NCI-H1694 treated with DMSO at 0.1 percent for 48 hours (cell line): Measurements from ENCODE around the gene LMCD1.

Experiments
- DNase-seq: peaks from one replicate; lab custom pipeline; 2025; lab: John Stamatoyannopoulos, UW

Gene LMCD1

DNA sequence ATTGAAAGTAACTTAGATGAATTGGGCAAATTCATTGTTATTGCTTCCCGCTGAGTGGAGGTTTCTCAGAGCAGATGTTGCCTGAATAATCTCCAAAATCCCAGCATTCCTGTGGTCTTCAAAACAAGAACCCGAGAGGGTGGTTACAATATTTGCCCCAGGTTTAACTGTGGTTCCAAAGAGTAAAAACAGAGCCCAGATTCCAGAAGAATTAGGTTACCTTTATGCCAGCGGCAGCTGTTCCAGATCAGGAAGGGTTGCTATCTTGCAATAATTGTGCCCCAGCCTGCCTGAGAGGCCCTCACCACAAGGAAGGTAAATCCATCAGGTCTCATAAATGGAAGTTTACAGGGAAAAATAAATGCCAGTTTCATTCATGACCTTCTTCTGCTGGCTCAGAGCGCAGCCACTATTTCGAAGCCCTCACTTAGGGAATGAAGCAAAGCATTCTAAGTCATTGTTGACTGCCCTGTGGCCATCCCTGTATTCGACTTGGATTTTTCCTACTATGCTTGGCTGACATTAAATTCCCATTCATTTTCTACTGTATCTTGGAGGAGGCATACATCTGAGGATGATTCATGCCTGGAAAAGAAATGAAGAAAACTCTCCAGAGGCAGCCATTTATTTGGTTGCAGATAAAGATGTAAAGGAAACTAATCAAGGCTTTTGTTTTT lies 88.4 kb downstream of the LMCD1 start:
- DNase-seq, result no peak

DNA sequence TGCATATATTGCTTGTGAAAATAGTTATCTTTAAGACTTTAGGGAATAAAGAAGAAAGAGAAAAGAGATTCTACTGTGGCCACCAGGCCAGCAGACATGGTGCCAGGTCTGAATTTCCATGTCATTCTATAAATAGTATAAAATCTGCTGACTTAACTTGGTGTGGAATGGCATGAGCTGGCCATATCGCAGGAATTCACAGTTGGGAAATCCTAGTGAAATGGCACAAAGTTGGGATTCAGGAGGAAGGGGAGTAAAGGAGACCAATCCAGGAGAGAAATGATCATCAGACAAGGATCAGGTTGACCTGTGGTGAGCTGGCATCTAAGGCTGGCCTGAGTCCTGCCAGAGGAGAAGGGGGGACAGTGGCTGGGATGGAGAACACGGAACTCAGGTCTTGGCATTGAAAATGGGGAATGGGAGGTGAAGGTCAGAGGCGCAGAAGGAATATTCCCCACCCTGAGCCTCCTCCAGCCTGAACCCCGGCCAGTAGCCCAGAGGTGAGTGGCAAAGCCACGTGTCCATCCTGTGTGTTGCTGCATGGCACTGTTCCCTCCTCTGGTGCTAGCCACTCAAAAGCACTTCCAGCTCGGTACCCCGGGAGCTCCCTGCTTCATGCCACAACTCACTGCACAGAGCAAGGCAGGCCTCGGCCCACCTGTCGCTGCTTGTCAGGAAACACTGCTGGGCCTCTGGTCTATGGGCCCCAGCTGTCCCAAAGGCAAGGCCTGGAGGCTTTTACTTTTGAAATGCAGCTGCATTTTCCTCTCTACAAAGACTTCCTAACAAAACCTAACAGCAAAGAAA lies 91.6 kb downstream of the LMCD1 start:
- no peak for DNase-seq

DNA sequence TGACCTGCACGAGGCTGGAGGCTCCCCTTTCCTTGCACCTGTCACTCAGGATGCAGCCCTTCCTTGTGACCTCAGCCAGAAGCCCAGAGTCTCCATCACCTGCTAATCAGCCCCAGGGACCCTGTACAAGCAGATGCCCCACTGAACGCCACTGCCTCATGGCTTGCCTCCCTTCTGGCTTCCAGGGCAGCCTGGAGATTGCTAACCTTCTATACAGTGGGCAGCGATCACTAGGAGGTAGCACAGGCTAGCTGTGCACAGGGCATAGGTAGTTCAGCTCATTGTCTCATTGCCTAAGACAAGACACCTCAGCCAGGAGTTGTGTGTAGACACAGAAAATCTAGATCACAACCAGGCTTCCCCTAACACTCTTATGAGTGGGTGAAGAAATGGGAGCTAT lies 93.6 kb downstream of the LMCD1 start:
- no peak for DNase-seq

DNA sequence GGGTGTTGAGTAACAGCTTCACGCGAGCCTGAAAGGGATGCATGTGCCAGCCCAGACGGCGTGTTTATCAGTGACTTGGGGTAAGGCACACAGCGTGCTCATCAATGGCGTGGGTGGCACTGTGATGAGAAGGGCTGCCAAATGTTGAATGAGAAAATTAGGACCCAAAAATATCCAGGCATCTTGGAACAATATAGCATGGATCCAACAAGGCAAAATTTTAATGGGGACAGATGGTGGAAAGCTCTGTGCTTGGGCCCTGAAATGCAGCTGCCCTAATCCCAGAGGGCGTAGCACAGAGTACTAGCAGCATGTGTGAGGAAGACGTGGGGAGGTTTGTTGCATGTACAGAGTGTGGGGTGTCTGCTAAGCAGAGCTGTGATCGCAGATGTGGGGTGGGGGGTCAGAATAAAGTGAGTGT lies 94.1 kb downstream of the LMCD1 start:
- DNase-seq, result peak; percentile 1

DNA sequence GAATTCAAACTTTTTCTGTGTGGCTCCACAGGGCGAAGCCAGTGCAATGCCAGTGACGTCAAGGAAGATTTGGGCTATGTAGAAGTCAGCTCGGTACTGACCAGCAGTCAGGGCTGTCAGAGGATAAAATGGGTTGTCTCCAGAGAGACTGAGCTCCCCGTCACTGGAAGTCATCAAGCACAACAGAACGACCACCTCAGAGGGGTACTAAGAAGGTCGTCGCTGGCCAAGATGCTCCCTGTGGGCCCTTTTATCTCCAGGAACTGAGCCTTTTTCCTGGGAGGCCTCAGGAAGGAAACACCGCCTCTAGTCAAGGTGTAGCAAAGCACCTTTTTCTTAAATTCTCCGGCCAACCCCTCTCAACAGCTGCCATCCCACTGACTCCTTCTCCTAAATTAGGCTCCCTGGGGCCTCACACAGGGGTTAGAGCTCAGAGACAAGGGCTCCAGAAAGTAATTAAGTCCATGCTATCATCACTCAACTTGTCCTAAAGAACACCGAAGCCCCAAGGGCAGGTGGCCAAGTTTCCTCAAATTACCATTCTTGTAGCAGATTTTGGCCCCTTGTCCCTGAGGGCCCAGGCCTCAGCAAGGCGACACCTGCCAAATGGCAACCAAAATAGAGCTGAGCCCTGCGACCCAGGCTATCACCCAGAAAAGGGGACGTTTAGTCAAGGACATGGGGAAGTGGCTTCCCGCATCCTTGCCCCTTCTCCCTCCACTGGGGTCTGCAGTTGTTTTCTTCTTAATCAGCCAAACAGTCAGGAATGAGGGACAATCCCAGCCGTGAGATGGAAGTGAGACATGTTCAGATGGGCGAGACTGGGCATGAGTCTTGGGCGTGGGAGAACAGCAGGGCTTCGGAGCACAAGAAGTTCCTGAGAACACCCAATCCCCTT lies 94.9 kb downstream of the LMCD1 start:
- DNase-seq, result no peak

DNA sequence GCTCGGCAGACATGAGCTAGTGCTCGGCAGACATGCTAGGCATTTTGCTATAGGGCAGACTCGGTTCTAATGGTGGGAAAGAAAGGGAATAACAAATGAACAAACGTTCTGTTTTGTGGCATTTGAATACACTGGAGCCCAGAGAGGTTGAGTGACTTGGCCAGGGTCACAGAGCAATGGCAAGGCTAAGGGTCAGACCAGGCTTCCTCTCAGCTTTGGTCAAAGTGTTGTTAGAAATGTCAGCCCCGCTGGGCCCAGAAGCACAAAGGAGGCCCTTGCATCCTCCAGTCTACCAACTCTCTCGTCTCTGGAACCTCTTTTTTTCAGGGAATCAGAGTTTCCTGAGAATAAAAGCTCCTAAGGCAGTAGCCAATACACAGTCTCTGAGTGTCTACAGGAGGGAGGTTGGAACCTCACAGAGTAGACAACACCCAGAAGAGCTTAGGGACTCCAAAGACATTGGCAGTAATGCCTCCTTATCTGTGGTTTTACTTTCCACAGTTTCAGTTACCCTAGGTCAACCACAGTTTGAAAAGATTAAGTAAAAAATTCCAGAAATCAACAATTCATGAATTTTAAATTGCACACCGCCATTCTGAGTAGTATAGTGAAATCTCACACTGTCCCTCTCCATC lies 95.7 kb downstream of the LMCD1 start:
- DNase-seq, result no peak

DNA sequence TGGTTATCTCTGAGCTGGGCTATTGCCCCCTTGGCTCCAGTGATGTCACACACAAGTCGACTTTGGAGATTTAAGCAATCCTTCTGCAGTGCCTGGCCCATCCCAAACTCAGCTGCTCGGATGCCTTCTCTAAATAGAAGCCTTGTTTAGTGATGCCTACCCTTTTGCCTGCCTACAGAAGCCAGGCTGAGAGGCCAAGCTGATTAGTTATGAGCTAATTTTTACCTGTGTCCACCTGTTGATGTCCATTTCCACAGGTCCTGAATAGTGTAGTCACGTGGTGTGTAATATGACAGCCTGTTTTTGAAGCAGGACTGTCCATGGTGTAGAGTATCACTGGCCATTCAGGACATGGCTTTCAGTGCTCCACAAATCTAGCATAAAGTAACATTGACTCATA lies 97.5 kb downstream of the LMCD1 start:
- no peak for DNase-seq

DNA sequence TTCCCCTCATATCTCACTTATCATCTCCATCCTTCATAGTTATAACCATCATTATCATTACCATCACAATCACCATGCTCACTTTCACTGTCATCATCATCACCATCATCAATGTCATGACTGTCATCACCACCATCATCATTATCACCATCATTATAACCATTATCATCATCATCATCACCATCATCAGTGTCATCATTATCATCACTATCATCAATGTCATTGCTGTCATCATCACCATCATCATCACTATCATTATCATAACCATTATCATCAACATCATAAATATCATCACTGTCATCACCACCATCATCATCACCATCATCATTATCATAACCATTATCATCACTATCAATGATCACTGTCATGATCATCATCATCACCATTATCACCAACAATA lies 98.8 kb downstream of the LMCD1 start:
- no peak for DNase-seq

DNA sequence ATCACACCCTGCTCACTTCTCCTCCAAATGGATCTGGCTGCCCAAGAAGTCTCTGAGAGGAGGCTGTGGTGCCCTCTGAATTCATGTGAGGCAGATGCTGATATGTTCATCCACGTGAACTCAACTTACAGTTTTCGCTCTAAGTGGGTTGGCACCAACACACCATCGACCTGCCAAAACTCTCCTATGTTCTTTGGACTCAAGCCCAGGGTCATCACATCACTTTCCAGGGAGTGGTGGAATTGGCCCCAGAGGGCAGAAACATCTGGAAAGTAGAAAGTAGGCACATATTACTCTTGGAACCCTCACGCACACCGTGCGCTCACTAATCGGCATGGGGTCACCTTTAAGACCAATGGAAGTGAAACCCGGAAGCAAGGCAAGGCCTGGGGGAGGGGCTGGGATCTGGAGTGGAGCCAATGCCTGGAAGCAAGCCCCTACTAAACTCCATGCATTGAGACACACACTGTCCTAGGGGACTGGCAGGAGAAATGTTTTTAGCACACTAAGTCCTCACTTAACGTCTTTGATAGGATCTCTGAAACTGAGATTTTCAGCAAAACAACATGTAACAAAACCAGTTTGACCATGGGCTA lies 101.6 kb downstream of the LMCD1 start:
- DNase-seq, result no peak

DNA sequence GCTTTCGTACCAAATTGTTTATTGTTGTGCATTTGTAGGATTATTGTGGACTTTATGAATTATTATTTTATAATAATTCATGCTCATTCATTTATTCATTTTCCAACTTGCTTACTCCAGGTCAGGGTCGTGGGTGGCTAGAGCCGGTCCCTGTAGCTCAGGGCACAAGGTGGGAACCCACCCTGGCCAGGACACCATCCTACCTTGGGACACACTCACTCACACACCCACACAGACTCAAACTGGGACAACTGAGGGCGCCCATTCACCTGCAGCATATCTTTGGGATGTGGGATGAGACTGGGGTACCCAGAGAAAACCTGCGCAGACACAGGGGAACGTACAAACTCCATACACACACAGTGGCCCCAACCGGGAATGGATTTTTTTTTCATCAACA lies 102.4 kb downstream of the LMCD1 start:
- no peak for DNase-seq

DNA sequence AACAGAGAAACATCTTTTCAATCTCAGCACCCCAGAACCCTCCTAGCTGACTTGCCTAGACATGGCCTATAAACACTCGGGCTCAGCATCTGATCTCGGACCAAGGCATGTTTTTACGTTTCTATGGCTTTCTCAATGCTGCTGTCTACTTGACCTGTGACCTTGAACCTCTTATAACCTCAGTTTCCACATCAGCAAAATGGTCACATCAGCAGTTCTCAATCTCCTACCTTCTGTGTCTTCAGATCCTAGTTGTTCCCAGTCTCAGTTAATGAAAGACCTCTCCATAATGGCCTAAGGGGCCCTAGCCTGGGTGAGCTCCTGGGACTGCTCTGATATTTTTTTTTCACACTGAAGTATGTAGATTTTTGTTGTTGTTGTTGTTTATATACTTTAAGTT lies 103.4 kb downstream of the LMCD1 start:
- no peak for DNase-seq

DNA sequence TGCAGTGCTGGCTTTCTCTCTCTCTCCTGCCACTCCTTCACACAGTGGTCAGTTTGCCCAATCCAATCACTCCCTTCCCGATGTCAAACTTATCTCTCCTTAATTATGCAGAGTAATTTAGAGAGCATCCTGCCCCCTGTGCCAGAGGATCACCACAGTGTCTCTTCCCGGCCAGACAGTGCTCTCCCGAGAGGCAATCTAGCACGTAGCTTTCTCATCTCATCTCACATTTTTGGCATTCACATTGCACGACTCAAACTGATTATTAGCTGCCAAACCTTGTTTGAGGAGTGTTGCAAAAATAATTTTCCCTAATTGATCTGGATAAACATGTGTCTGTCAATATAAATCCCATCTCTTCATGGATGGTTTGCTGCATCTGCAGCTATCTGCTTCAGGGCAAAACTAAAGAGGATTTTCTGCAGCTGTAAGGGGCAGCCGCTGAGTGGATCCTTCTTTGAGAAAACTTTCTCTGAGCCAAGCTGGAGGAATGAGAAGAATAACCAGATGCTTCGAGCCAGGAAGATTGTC lies 105.1 kb downstream of the LMCD1 start:
- no peak for DNase-seq

DNA sequence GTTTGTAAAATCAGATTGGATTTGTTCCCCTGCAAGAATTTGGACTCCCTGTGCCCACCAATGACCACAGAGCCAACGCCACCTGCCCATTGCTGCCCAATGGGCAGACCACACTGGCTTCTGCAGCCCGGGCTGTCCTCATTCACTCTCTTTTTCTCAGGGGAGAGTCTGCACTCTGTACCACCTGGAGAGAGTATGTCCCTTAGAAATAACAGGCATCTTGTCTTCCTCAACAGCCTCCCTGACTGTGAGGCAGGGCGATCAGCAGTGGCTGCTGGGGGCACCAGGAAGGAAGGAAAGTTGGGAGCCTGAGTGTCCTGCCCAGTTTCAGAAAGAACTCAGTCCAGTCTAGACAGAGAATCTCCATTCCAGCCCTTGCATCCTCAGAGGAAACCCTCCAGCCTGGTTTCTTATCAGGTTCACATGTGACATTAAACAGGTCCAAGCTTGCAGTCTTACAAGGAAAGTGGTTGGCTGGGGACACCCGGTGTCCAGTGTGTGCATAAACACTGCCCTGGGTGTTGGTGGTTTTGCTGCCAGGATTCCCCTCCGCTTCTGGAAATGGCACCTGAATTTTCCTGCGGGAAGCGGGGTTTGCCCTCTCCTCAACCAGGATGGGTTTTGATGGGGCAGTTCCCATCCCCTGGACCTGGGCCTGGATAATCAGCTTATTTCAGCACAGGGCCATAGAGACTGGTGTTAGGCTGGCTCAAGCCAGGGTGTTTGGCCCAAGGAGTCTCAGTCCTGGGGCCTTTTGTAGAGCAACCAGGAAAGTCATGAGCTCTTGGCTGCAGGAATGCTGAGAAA lies 105.8 kb downstream of the LMCD1 start:
- DNase-seq, result no peak

DNA sequence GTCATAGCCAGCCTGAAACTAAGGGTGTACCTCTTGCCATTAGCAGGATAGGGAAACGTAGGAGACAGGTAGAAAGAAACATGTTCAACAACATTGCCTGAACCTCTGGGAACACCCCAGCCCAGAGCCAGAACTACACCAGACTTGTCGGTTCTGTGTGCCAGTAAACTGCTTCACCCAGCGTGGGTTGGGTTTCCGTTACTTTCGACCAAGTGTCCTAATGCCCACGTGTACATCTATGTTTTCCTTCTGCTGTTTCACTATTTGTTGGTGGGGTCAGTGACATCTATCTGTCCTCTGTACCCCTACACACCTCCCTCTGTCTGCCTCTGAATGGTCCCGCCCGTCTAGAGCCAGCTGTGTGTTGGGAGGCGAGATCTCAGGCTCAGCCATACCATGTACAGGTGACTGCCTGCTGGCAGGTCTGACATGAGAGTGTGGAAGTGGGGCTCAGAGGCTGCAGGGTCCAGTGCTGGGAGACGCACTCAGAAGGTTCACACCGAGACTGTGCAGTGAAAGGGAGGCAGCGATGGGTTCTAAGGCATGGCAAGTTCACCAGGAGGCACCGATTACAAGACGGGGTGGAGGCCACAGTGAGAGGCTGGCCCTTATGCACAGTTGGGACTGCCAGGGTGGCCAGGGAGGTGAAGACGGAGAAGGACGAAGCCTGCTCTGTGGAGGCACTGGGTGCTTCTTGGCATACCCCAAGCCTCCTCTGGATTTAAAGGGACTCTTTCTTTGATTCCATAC lies 106.6 kb downstream of the LMCD1 start:
- DNase-seq, result no peak

DNA sequence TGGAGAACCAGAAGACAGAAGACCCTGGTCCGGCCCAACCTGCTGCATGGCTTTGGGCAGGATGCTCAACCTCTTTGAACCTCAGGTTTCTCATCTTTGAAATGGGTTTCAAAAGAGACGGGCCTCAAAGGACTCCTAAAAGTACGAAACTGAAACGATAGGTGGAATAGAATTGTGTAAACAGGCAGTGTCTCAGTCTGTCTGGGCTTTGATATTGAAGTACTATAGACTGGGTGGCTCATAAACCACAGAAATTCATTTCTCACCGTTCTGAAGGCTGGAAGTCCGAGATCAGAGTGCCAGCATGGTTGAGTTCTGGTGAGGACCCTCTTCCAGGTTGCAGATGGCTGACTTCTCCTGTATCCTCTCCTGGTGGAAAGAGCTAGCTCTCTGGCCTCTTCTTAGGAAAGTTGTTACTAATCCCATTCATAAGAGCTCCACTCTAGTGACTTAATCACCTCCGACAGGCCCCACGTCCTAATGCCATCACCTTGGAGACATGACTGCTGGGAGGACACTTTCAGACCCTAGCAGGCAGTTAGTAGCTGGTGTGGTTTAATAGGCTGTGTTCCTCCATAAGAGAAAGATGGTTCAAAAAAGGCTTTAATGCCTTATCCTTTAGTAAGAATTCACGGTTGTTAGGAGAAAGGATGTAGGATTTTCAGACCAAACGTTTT lies 107.3 kb downstream of the LMCD1 start:
- no peak for DNase-seq

DNA sequence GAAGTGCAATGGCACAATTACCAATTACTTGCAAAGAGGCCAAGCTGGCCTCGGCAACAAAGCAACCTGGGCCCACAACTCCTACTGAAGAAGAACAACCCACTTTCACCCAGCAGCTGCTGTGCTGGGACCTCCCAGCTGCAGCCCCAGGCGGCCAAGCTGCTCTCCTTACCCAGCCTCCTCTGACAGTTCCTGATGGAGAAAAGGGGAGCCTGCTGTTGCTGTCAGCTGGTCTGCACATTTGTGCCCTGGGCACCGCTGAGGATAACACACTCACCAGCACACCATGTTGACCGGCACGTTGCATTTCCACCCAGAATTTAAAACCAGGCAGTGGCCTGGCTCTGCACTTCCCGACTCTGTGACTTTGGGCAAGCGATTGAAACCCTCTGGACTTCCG lies 109.3 kb downstream of the LMCD1 start:
- no peak for DNase-seq

DNA sequence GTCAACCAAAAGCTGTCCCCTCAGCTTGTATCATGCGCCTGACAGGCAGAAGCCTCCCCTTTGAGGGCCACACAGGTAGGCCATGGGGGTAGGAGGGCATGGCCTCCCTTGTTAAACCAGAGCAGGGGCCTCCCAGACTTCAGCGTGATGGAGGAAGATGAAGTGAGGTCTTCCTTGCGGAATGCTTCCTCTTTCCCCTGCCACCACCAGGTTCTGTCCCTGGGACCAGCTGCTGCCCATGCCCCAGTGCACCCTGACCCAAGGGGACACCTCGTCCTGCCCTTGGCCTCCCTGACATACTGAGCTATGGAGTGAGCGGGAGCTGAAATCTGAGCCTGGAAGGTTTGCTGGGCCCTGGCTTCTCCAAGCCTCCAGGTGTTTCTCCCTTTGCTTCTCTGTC lies 116.3 kb downstream of the LMCD1 start:
- no peak for DNase-seq

DNA sequence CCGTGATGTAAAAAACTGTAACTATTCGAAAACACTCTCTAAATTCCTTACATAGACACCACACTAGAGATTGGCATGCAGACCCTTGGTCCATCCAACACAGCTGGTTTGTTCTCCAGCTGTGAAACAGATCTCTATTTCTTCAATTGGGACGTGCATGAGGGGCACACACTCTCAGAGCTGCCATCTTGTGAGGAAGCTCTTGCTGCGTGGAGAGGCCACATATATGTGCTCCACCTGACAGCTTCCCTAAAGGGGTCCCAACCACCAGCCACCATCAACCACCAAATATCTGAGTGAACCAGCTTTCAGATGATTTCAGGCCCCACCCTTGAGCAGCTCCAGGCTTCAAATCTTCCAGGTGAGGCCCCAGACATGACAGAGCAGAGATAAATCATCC lies 117.3 kb downstream of the LMCD1 start:
- DNase-seq, result no peak

DNA sequence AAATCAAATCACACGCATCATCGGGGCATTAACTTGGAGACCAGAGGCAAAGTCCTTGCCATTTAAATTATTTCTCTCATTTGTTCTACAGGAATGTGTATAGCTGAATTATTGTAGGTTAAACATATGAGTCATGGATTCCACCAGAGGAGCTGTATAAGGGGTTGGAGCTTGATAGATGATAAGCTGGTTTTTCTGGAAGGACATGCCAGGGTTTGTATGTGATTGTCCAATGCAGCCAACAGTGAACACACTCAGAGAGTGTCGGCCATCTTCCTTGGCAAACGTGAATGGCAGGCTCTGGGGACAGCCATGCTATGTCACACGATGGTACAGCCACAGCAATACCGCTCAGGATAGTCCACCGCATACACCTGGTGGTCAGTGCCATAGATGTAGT lies 117.9 kb downstream of the LMCD1 start:
- DNase-seq, result no peak
